Thymus (tissue), 11 donors: Measurements from ENCODE around the gene MACROD2. TPM values are rescaled to one million over a fixed set of nuclear protein-coding genes. Genes with fewer than 3 reads are reported as not detected.

ENCODE experiments used
- DNase-seq, 9 donors: peaks; one replicate each; pipeline ENCODE4 v3.0.0-alpha.2; 2013; ENCODE audit warnings: low spot score in 9 of 9, low read depth in 6 of 9, missing footprints in 1 of 9
- H3K27ac ChIP-seq, 2 donors: one replicate each; pipeline ENCODE4 v1.5.1; 2013; ENCODE audit warnings: control low read depth in 1 of 2, low read depth in 1 of 2, low read length in 1 of 2, mild to moderate bottlenecking in 1 of 2, moderate library complexity in 1 of 2
- H3K27me3 ChIP-seq, 2 donors: one replicate each; pipeline ENCODE4 v1.5.1; 2013; ENCODE audit warnings: low read length in 1 of 2; ENCODE audit not compliant: control insufficient read depth in 2 of 2, insufficient read depth in 1 of 2
- H3K36me3 ChIP-seq, 2 donors: one replicate each; pipeline ENCODE4 v1.5.1; 2013; ENCODE audit warnings: low read length in 1 of 2, mild to moderate bottlenecking in 1 of 2, moderate library complexity in 1 of 2; ENCODE audit not compliant: control insufficient read depth in 2 of 2, insufficient read depth in 2 of 2
- H3K4me1 ChIP-seq, 2 donors: one replicate each; pipeline ENCODE4 v1.5.1; 2013; ENCODE audit warnings: low read length in 2 of 2; ENCODE audit not compliant: control insufficient read depth in 2 of 2, insufficient read depth in 2 of 2
- H3K4me3 ChIP-seq, 2 donors: one replicate each; pipeline ENCODE4 v1.5.1; 2013; ENCODE audit warnings: low read length in 2 of 2, control low read depth in 1 of 2, mild to moderate bottlenecking in 1 of 2
- H3K9me3 ChIP-seq, 2 donors: one replicate each; pipeline ENCODE4 v1.5.1; 2013; ENCODE audit warnings: low read length in 1 of 2, mild to moderate bottlenecking in 1 of 2; ENCODE audit not compliant: control insufficient read depth in 2 of 2, insufficient read depth in 1 of 2
- WGBS: extraction: QIAGEN DNeasy Blood & Tissue Kit; methylation state at CpG from one replicate; pipeline ENCODE4 v1.1.7; 2013; 5-methylcytosine and 5-hydroxymethylcytosine counted together
- polyA plus RNA-seq: library from polyadenylated mRNA; stranded (reverse); fragments of 200-250 nt; gene quantifications from one replicate; pipeline ENCODE4 v1.2.3, GENCODE V29; 2013
- total RNA-seq: library from RNA; stranded (reverse); fragments of 120-200 nt; gene quantifications from one replicate; pipeline ENCODE4 v1.2.4, GENCODE V29; 2013
- donor health status: healthy.

MACROD2 gene
- total and polyA plus RNA-seq, 2 donors = 1.6 to 4.2 TPM

DNA sequence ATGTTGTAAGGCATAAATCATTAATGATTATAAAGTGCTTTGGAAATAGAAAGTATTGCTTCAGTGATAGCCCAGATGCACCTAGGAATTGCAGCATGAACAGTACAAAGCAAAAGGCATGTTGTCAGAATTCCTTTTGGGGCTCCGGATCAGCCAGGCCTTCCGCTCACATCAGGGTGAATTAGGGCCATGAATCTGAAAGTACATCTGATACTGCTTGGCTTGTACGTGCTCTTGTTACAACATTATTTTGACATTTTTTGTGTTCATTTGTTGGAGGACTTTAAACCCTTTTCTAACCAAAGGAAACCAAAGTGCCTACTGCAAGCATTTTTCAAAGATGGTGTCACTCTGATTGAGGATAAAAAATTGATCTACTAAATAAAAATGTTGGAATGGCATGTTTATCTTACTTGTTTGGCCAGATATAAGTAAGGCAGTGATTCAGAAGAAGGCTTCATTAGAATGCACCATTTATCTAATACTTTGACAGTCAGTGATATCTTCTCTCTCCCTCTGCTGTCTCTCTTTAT lies 1347.7 kb downstream of the MACROD2 start:
- Histone ChIP-seq H3K27me3 (no peaks in the 10 kb centered on the region), H3K9me3 (no peaks in the 10 kb centered on the region), H3K4me1 (no peaks in the 10 kb centered on the region), H3K27ac (no peak overlapping the region), H3K4me3 (no peak overlapping the region), H3K36me3 (no peaks in the 10 kb centered on the region)
- 95% methylated on average over 3 of the region's 3 CpGs for WGBS
- DNase-seq = no peak

DNA sequence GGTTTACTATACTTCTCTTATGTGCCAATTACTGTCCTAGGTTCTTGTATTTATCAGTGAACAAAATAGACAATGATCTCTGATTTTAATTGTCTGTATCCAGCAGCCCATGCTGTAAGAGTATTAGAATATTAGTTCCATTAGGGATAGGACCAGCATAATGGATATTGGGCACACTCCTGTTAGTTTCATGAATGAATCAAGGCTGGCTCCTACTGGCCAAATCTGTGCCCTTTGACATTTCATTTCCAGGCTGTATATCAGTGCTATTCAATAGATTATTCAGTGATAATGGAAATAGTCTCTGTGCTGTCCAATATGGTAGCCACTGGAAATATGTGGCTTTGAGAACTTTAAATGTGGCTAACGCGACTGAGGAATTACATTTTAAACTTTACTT lies 1350.0 kb downstream of the MACROD2 start:
- Histone ChIP-seq H3K4me3 (no peak overlapping the region), H3K36me3 (no peaks in the 10 kb centered on the region)
- 97% methylated on average over 2 of the region's 2 CpGs for WGBS

GRCh38 chr20:15346657-15347280 lies 1351.5 kb downstream of the MACROD2 start:
- no peak for DNase-seq
- Histone ChIP-seq H3K4me1 (no peaks in the 10 kb centered on the region), H3K36me3 (no peaks in the 10 kb centered on the region), H3K4me3 (no peak overlapping the region), H3K9me3 (no peaks in the 10 kb centered on the region), H3K27me3 (no peaks in the 10 kb centered on the region), H3K27ac (no peak overlapping the region)
- WGBS = 95% methylated on average over 3 of the region's 3 CpGs

More for the DNA sequence above, 1350.0 kb downstream of the MACROD2 start:
- no peaks in the 10 kb centered on the region for H3K9me3 ChIP-seq
- no peaks in the 10 kb centered on the region for H3K27me3 ChIP-seq
- no peaks in the 10 kb centered on the region for H3K4me1 ChIP-seq
- DNase-seq = no peak
- no peak overlapping the region for H3K27ac ChIP-seq

DNA sequence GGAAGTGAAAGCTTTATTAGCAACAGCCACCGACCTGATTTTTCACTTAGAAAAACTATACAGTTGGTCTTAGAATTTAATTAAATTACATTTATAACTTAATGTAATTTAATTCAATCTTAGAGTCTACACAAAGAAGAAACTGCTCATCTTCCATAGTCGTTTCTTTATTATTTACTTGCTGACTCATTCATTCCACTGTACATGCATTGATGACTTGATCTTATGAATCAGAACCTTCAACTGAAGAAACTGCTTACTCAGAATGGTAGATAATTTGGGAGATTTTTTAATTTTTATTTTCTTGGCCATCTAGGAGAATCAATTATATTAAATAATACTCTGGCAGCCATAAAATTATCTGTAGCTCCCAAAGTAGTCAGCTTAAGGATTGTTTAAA lies 1363.7 kb downstream of the MACROD2 start:
- no peaks in the 10 kb centered on the region for H3K27me3 ChIP-seq
- 89% methylated on average over 2 of the region's 2 CpGs for WGBS
- no peak for DNase-seq
- H3K27ac ChIP-seq = no peak overlapping the region
- no peak overlapping the region for H3K4me3 ChIP-seq
- H3K4me1 ChIP-seq = no peaks in the 10 kb centered on the region
- no peaks in the 10 kb centered on the region for H3K36me3 ChIP-seq
- no peaks in the 10 kb centered on the region for H3K9me3 ChIP-seq

GRCh38 chr20:15362849-15363248 lies 1367.5 kb downstream of the MACROD2 start:
- H3K4me3 ChIP-seq = no peak overlapping the region
- no peaks in the 10 kb centered on the region for H3K36me3 ChIP-seq
- DNase-seq = no peak
- H3K4me1 ChIP-seq = no peaks in the 10 kb centered on the region
- no peaks in the 10 kb centered on the region for H3K27me3 ChIP-seq
- WGBS = 38% methylated on average over 1 of the region's 1 CpG
- no peaks in the 10 kb centered on the region for H3K9me3 ChIP-seq
- H3K27ac ChIP-seq = no peak overlapping the region

- DNase-seq = no peak
- Histone ChIP-seq H3K4me1 (no peaks in the 10 kb centered on the region), H3K36me3 (no peaks in the 10 kb centered on the region), H3K27me3 (no peaks in the 10 kb centered on the region), H3K27ac (no peak overlapping the region), H3K4me3 (no peak overlapping the region), H3K9me3 (no peaks in the 10 kb centered on the region)
- 82% methylated on average over 2 of the region's 2 CpGs for WGBS
These were observed 1369.5 kb downstream of the MACROD2 start for GRCh38 chr20:15364781-15365180.

- Histone ChIP-seq H3K27ac (no peak overlapping the region), H3K36me3 (no peaks in the 10 kb centered on the region)
These were observed 1375.1 kb downstream of the MACROD2 start for GRCh38 chr20:15370370-15370769.

DNA sequence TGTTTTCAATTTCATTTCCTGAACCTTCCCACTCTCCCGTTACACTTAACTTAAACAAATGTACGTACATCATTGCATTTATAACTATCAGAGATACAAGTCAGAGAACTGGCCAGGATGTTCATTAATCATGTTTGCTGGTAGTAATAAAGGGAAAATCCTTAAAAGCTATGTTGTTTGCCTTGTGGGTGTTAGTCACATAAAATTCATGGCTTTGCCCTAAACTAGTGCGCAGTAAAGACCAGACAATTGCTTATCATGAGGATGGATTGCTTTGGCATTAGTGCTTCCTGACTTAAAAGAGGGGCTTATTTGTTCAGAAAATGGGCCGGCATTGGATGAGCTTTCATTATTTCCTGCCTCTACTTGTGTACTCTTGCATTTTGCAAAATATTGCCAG lies 1379.4 kb downstream of the MACROD2 start:
- DNase-seq = no peak
- H3K9me3 ChIP-seq = no peaks in the 10 kb centered on the region
- H3K4me3 ChIP-seq = no peak overlapping the region
- H3K27me3 ChIP-seq = no peaks in the 10 kb centered on the region
- no peaks in the 10 kb centered on the region for H3K36me3 ChIP-seq
- H3K4me1 ChIP-seq = no peaks in the 10 kb centered on the region
- no peak overlapping the region for H3K27ac ChIP-seq
- WGBS = 85% methylated on average over 4 of the region's 4 CpGs

More at GRCh38 chr20:15370370-15370769, 1375.1 kb downstream of the MACROD2 start:
- Histone ChIP-seq H3K4me3 (no peak overlapping the region), H3K9me3 (no peaks in the 10 kb centered on the region), H3K27me3 (no peaks in the 10 kb centered on the region), H3K4me1 (no peaks in the 10 kb centered on the region)
- WGBS = 96% methylated on average over 1 of the region's 1 CpG
- DNase-seq = no peak

GRCh38 chr20:15375836-15376235 lies 1380.5 kb downstream of the MACROD2 start:
- no peaks in the 10 kb centered on the region for H3K9me3 ChIP-seq
- H3K27me3 ChIP-seq = no peaks in the 10 kb centered on the region
- DNase-seq = no peak
- no peak overlapping the region for H3K4me3 ChIP-seq
- WGBS = 91% methylated on average over 3 of the region's 3 CpGs
- H3K36me3 ChIP-seq = no peaks in the 10 kb centered on the region
- no peaks in the 10 kb centered on the region for H3K4me1 ChIP-seq
- no peak overlapping the region for H3K27ac ChIP-seq
